Mesothelial cell of epicardium (in vitro differentiated cells): ENCODE data around the gene MDM2. TPM values are rescaled to one million over a fixed set of nuclear protein-coding genes. Genes with fewer than 3 reads are reported as not detected.
A peak's percentile ranks its signal among the peaks of the same experiment; 100 is the strongest.

Experiments used
- DNase-seq, 2 experiments: peaks; one replicate each; pipeline ENCODE4 v3.0.0; 2021; ENCODE audit warnings: low spot score in 2 of 2; ENCODE audit not compliant: unreplicated experiment in 2 of 2
- H3K27ac Mint-ChIP-seq: 2 replicates; pipeline ENCODE4 v1.8.0; 2021; ENCODE audit warnings: mixed read lengths
- H3K27me3 Mint-ChIP-seq: 2 replicates; pipeline ENCODE4 v1.8.0; 2021; ENCODE audit warnings: low read depth, mixed read lengths
- H3K36me3 Mint-ChIP-seq: 2 replicates; pipeline ENCODE4 v1.8.0; 2021; ENCODE audit warnings: mixed read lengths
- H3K4me1 Mint-ChIP-seq: 2 replicates; pipeline ENCODE4 v1.8.0; 2021; ENCODE audit warnings: mixed read lengths
- H3K4me3 Mint-ChIP-seq: 2 replicates; pipeline ENCODE4 v1.8.0; 2021; ENCODE audit warnings: mild to moderate bottlenecking, moderate library complexity, mixed read lengths
- H3K9me3 Mint-ChIP-seq: 2 replicates; pipeline ENCODE4 v1.8.0; 2021; ENCODE audit warnings: mixed read lengths
- CTCF ChIP-seq: fragments of 200-600 bp; sonication (generic); IDR thresholded peaks from one replicate; pipeline ENCODE4 v1.5.0; 2021; ENCODE audit warnings: antibody characterized with exemption; ENCODE audit not compliant: unreplicated experiment
- total RNA-seq: library from RNA; stranded (reverse); gene quantifications from 3 replicates; pipeline ENCODE4 v1.2.1, GENCODE V29; 2021

The MDM2 gene
- total RNA-seq, 1 donor from 2014 or later, result 182 TPM

GRCh38 chr12:68779280-68779679, 28.7 kb upstream of the MDM2 start:
- Mint-ChIP-seq H3K27ac (no peak overlapping the region), H3K36me3 (no peaks in the 10 kb centered on the region), H3K27me3 (no peaks in the 10 kb centered on the region), H3K9me3 (no peaks in the 10 kb centered on the region), H3K4me1 (peaks cover 7% of the 10 kb centered on the region), H3K4me3 (no peak overlapping the region)
- no peak for DNase-seq
- no peak for TF ChIP-seq CTCF

GRCh38 chr12:68780731-68781130, 27.2 kb upstream of the MDM2 start:
- peak overlapping the region; percentile 77 for H3K27ac Mint-ChIP-seq
- no peaks in the 10 kb centered on the region for H3K27me3 Mint-ChIP-seq
- H3K9me3 Mint-ChIP-seq, result no peaks in the 10 kb centered on the region
- no peaks in the 10 kb centered on the region for H3K36me3 Mint-ChIP-seq
- H3K4me1 Mint-ChIP-seq, result peaks cover 7% of the 10 kb centered on the region
- H3K4me3 Mint-ChIP-seq, result no peak overlapping the region
- TF ChIP-seq CTCF, result no peak
- no peak for DNase-seq

GRCh38 chr12:68781728-68782127, 26.2 kb upstream of the MDM2 start:
- H3K27ac Mint-ChIP-seq, result no peak overlapping the region
- no peak for TF ChIP-seq CTCF
- H3K27me3 Mint-ChIP-seq, result no peaks in the 10 kb centered on the region
- no peaks in the 10 kb centered on the region for H3K9me3 Mint-ChIP-seq
- no peak for DNase-seq
- H3K4me3 Mint-ChIP-seq, result no peak overlapping the region
- H3K36me3 Mint-ChIP-seq, result no peaks in the 10 kb centered on the region
- H3K4me1 Mint-ChIP-seq, result peaks cover 7% of the 10 kb centered on the region

GRCh38 chr12:68784015-68784414, 24.0 kb upstream of the MDM2 start:
- H3K4me3 Mint-ChIP-seq, result no peak overlapping the region
- no peak overlapping the region for H3K27ac Mint-ChIP-seq
- peaks cover 11% of the 10 kb centered on the region for H3K4me1 Mint-ChIP-seq
- no peak for DNase-seq
- no peak for TF ChIP-seq CTCF
- no peaks in the 10 kb centered on the region for H3K9me3 Mint-ChIP-seq
- H3K36me3 Mint-ChIP-seq, result no peaks in the 10 kb centered on the region
- no peaks in the 10 kb centered on the region for H3K27me3 Mint-ChIP-seq

GRCh38 chr12:68785358-68785757, 22.6 kb upstream of the MDM2 start:
- Mint-ChIP-seq H3K27ac (no peak overlapping the region), H3K27me3 (no peaks in the 10 kb centered on the region), H3K36me3 (no peaks in the 10 kb centered on the region), H3K4me1 (peaks cover 11% of the 10 kb centered on the region), H3K9me3 (no peaks in the 10 kb centered on the region), H3K4me3 (no peak overlapping the region)
- DNase-seq, result no peak
- TF ChIP-seq CTCF, result no peak

GRCh38 chr12:68785823-68786222, 22.2 kb upstream of the MDM2 start:
- H3K9me3 Mint-ChIP-seq, result no peaks in the 10 kb centered on the region
- H3K27ac Mint-ChIP-seq, result no peak overlapping the region
- no peak overlapping the region for H3K4me3 Mint-ChIP-seq
- H3K27me3 Mint-ChIP-seq, result no peaks in the 10 kb centered on the region
- peaks cover 9% of the 10 kb centered on the region for H3K4me1 Mint-ChIP-seq
- DNase-seq, result no peak
- TF ChIP-seq CTCF, result no peak
- no peaks in the 10 kb centered on the region for H3K36me3 Mint-ChIP-seq
